SK-N-SH treated with all-trans-retinoic acid at 6 μM for 48 hours (cell line): ENCODE measurements around the gene DPYSL3.

Experiments
- ATAC-seq: fragments of 200-7000 bp; cut with Tn5 transposase; 3 replicates; pipeline ENCODE4 v1.9.1; 2020; ENCODE audit warnings: mild to moderate bottlenecking, moderate library complexity
- ARNTL ChIP-seq: fragments of 450-650 bp; formaldehyde crosslinking; IDR thresholded peaks from 2 replicates; pipeline ENCODE4 v1.5.0; 2020; ENCODE audit warnings: low read depth, mild to moderate bottlenecking, moderate library complexity, borderline replicate concordance
- BACH2 ChIP-seq: fragments of 250-450 bp; sonication (Bioruptor Pico); IDR thresholded peaks from 2 replicates; pipeline ENCODE4 v1.9.0; 2021; ENCODE audit warnings: mild to moderate bottlenecking, borderline replicate concordance
- CSDC2 ChIP-seq: fragments of 250-450 bp; sonication (Bioruptor Pico); IDR thresholded peaks from 2 replicates; pipeline ENCODE4 v1.5.0; 2020; ENCODE audit warnings: mild to moderate bottlenecking, moderate library complexity
- ESRRG ChIP-seq: fragments of 250-450 bp; sonication (Bioruptor Pico); IDR thresholded peaks from 2 replicates; pipeline ENCODE4 v1.6.1; 2021; ENCODE audit warnings: mild to moderate bottlenecking
- GLIS3 ChIP-seq: fragments of 250-450 bp; sonication (Bioruptor Pico); IDR thresholded peaks from 2 replicates; pipeline ENCODE4 v1.5.0; 2020; ENCODE audit warnings: mild to moderate bottlenecking, moderate library complexity
- ISL1 ChIP-seq: fragments of 250-450 bp; sonication (Bioruptor Pico); IDR thresholded peaks from 2 replicates; pipeline ENCODE4 v2.1.2; 2022; ENCODE audit warnings: mild to moderate bottlenecking, moderate library complexity
- OSR1 ChIP-seq: fragments of 250-450 bp; sonication (Bioruptor Pico); IDR thresholded peaks from 2 replicates; pipeline ENCODE4 v1.8.0; 2022; ENCODE audit warnings: moderate library complexity, mild to moderate bottlenecking, inconsistent platforms
- PPARA ChIP-seq: fragments of 250-450 bp; sonication (Bioruptor Pico); IDR thresholded peaks from 2 replicates; pipeline ENCODE4 v1.5.0; 2020; ENCODE audit warnings: mild to moderate bottlenecking, borderline replicate concordance
- RARB ChIP-seq: fragments of 250-450 bp; sonication (Bioruptor Pico); IDR thresholded peaks from 2 replicates; pipeline ENCODE4 v1.8.0; 2021; ENCODE audit warnings: mild to moderate bottlenecking, moderate library complexity
- SNAI2 ChIP-seq: fragments of 250-450 bp; sonication (Bioruptor Pico); IDR thresholded peaks from 2 replicates; pipeline ENCODE4 v1.5.0; 2020; ENCODE audit warnings: mild to moderate bottlenecking, moderate library complexity
- TCF4 ChIP-seq: fragments of 250-450 bp; sonication (Bioruptor Pico); IDR thresholded peaks from 2 replicates; pipeline ENCODE4 v1.8.0; 2021; ENCODE audit warnings: mild to moderate bottlenecking, moderate library complexity, borderline replicate concordance
- TOX ChIP-seq: fragments of 250-450 bp; sonication (Bioruptor Pico); IDR thresholded peaks from 2 replicates; pipeline ENCODE4 v1.8.0; 2021; ENCODE audit warnings: mild to moderate bottlenecking, moderate library complexity, borderline replicate concordance
- ZC3H10 ChIP-seq: fragments of 250-450 bp; sonication (Bioruptor Pico); IDR thresholded peaks from 2 replicates; pipeline ENCODE4 v1.5.1; 2021; ENCODE audit warnings: mild to moderate bottlenecking, moderate library complexity
- ZFP3 ChIP-seq: fragments of 250-450 bp; sonication (Bioruptor Pico); IDR thresholded peaks from 2 replicates; pipeline ENCODE4 v1.5.0; 2020; ENCODE audit warnings: mild to moderate bottlenecking, moderate library complexity
- ZFP30 ChIP-seq: fragments of 450-650 bp; formaldehyde crosslinking; IDR thresholded peaks from 2 replicates; pipeline ENCODE4 v1.5.0; 2022; ENCODE audit warnings: mild to moderate bottlenecking, moderate library complexity
- ZNF565 ChIP-seq: fragments of 450-650 bp; formaldehyde crosslinking; conservative IDR thresholded peaks from 2 replicates; pipeline ENCODE4 v1.5.0; 2020; ENCODE audit warnings: low read depth, mild to moderate bottlenecking, moderate library complexity
- ZNF70 ChIP-seq: fragments of 450-650 bp; formaldehyde crosslinking; IDR thresholded peaks from 2 replicates; pipeline ENCODE4 v1.5.0; 2020; ENCODE audit warnings: mild to moderate bottlenecking, moderate library complexity
- ZNF8 ChIP-seq: fragments of 450-650 bp; formaldehyde crosslinking; IDR thresholded peaks from 2 replicates; pipeline ENCODE4 v1.5.0; 2020; ENCODE audit warnings: mild to moderate bottlenecking, moderate library complexity
- TF ChIP-seq, protein P1 (sequence below): fragments of 250-450 bp; sonication (Bioruptor Pico); IDR thresholded peaks from 2 replicates; pipeline ENCODE4 v1.5.1; 2020; ENCODE audit warnings: low read depth, mild to moderate bottlenecking, moderate library complexity
- TF ChIP-seq, protein P2 (sequence below): fragments of 250-450 bp; sonication (Bioruptor Pico); IDR thresholded peaks from 2 replicates; pipeline ENCODE4 v1.8.0; 2021; ENCODE audit warnings: low read depth, mild to moderate bottlenecking, moderate library complexity, borderline replicate concordance
- TF ChIP-seq, protein P3 (sequence below): fragments of 250-450 bp; sonication (Bioruptor Pico); IDR thresholded peaks from 2 replicates; pipeline ENCODE4 v1.8.0; 2020; ENCODE audit warnings: mild to moderate bottlenecking, moderate library complexity, borderline replicate concordance
- TF ChIP-seq, protein P4 (sequence below): fragments of 250-450 bp; sonication (Bioruptor Pico); IDR thresholded peaks from 2 replicates; pipeline ENCODE4 v1.5.0; 2020; ENCODE audit warnings: mild to moderate bottlenecking, moderate library complexity
- TF ChIP-seq, protein P5 (sequence below): fragments of 250-450 bp; sonication (Bioruptor Pico); IDR thresholded peaks from 2 replicates; pipeline ENCODE4 v1.5.1; 2021; ENCODE audit warnings: mild to moderate bottlenecking, moderate library complexity

DPYSL3 gene

DNA sequence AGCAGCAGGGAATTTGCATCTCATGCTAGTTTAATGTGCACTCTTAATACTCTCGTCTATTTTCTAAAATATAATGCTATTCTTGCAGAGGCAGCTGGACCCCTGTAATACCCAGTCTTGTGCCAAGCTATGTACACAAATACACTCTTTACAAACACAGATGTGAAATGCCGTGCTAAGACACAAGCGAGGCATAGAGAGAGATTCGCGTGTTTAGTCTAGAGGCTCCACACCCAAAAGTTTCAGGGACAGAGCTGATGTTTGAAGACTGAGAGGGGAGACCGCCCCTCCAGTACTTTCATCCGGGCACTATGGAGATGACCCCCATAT lies 1.2 kb downstream of the DPYSL3 start:
- ATAC-seq = peak; percentile 3; the same call in 2 of the 3 replicates
- TF ChIP-seq ISL1 (CRISPR knock-in tag) (no peak), OSR1 (CRISPR knock-in tag) (no peak)
- TF ChIP-seq, all 23 proteins: peak for 0

DNA sequence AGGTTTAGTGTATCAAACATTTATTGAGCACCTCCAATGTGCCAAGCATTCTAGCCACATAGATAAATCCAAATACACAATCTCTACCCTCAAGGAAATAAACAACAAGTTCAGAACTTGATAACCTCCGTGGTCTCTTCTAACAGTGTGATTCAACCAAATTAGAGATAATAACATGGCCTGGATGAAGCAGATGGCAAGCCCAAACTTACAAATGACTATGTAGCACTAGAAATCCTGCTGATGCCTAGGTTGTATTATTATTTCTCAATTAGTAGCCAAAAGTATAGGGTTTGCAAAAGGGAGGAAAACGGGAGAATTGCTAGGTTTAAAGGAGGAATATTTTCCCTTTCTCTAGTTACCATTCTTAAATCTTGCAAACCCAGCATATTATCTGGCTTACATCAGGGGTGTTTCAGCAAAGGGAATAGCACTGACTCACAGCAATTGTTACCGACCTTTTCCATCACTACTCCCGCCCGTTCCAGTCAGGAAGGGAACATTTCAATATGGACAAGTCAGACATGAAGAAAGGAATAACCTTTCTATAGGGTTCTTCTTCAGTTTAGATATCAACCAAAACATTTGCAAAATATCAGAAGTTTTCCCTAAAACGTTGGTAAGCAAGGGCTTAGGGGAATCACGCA lies 2.3 kb downstream of the DPYSL3 start:
- TF ChIP-seq ZC3H10 (CRISPR knock-in tag) (no peak), ESRRG (CRISPR knock-in tag) (no peak), ZNF8 (no peak), ZFP3 (CRISPR knock-in tag) (no peak), TOX (no peak)
- peak; percentile 16 for ATAC-seq

DNA sequence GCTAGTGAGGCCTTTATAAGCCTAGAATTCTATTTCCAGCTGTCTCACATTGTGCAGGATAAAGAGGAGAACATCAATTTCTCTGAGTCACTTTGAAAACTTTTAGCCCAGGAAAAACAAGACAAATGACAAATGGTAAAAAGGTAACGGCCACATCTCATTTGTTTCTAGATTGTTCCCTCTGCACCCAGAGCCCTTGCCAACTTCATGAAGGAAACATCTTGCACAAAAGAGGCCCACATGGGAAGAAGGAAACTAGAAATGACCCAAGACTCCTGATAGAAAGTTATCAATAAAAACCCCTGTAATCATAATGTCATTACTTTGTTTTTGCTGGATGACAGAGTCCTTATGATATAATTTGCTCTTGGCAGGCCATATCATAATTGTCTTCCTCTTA lies 5.3 kb downstream of the DPYSL3 start:
- ATAC-seq = peak; percentile 15
- TF ChIP-seq, protein P1, sequence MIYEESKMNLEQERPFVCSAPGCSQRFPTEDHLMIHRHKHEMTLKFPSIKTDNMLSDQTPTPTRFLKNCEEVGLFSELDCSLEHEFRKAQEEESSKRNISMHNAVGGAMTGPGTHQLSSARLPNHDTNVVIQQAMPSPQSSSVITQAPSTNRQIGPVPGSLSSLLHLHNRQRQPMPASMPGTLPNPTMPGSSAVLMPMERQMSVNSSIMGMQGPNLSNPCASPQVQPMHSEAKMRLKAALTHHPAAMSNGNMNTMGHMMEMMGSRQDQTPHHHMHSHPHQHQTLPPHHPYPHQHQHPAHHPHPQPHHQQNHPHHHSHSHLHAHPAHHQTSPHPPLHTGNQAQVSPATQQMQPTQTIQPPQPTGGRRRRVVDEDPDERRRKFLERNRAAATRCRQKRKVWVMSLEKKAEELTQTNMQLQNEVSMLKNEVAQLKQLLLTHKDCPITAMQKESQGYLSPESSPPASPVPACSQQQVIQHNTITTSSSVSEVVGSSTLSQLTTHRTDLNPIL (CRISPR knock-in tag) = no peak
- TF ChIP-seq GLIS3 (CRISPR knock-in tag) (no peak), ZFP3 (CRISPR knock-in tag) (no peak), RARB (CRISPR knock-in tag) (no peak)
- TF ChIP-seq, protein P2, sequence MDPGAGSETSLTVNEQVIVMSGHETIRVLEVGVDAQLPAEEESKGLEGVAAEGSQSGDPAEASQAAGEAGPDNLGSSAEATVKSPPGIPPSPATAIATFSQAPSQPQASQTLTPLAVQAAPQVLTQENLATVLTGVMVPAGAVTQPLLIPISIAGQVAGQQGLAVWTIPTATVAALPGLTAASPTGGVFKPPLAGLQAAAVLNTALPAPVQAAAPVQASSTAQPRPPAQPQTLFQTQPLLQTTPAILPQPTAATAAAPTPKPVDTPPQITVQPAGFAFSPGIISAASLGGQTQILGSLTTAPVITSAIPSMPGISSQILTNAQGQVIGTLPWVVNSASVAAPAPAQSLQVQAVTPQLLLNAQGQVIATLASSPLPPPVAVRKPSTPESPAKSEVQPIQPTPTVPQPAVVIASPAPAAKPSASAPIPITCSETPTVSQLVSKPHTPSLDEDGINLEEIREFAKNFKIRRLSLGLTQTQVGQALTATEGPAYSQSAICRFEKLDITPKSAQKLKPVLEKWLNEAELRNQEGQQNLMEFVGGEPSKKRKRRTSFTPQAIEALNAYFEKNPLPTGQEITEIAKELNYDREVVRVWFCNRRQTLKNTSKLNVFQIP (CRISPR knock-in tag) = no peak
- TF ChIP-seq, all 23 proteins: peak for 0

DNA sequence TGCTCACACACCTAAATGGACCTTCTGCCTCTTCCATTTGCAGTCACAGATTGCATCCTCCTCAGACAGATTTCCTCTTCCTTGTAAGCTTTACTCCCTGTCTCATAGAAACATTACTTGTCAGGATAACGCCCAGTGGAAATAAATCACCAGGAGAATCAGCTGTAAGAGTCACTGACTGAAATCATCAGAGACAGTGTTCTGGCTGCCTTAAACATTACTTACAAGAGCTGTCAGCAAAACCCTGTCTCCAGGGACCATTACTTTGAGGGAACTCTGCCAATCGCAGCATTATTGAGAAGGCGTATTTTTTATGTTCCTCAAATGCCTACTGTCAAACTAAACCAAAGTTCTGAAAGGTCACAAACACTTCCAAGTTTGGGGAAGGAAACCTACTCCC lies 5.9 kb downstream of the DPYSL3 start:
- TF ChIP-seq ZFP3 (CRISPR knock-in tag) (peak; percentile 90), ZFP30 (CRISPR knock-in tag) (no peak), ESRRG (CRISPR knock-in tag) (no peak), CSDC2 (CRISPR knock-in tag) (no peak), ZNF565 (CRISPR knock-in tag) (no peak), ARNTL (CRISPR knock-in tag) (no peak), ZC3H10 (CRISPR knock-in tag) (no peak; the same call in none of the 2 replicates), ZNF8 (no peak), PPARA (CRISPR knock-in tag) (no peak), BACH2 (CRISPR knock-in tag) (no peak), GLIS3 (CRISPR knock-in tag) (peak; percentile 66; the same call in 1 of the 2 replicates), RARB (CRISPR knock-in tag) (0 out of 2 replicates have a peak, but pooled peaks have one; percentile 24), ISL1 (CRISPR knock-in tag) (peak; percentile 99), ZNF70 (no peak), OSR1 (CRISPR knock-in tag) (no peak), TCF4 (CRISPR knock-in tag) (no peak), TOX (peak; percentile 86), SNAI2 (CRISPR knock-in tag) (no peak)
- TF ChIP-seq, protein P3, sequence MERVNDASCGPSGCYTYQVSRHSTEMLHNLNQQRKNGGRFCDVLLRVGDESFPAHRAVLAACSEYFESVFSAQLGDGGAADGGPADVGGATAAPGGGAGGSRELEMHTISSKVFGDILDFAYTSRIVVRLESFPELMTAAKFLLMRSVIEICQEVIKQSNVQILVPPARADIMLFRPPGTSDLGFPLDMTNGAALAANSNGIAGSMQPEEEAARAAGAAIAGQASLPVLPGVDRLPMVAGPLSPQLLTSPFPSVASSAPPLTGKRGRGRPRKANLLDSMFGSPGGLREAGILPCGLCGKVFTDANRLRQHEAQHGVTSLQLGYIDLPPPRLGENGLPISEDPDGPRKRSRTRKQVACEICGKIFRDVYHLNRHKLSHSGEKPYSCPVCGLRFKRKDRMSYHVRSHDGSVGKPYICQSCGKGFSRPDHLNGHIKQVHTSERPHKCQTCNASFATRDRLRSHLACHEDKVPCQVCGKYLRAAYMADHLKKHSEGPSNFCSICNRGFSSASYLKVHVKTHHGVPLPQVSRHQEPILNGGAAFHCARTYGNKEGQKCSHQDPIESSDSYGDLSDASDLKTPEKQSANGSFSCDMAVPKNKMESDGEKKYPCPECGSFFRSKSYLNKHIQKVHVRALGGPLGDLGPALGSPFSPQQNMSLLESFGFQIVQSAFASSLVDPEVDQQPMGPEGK (CRISPR knock-in tag) = no peak
- TF ChIP-seq, protein P4, sequence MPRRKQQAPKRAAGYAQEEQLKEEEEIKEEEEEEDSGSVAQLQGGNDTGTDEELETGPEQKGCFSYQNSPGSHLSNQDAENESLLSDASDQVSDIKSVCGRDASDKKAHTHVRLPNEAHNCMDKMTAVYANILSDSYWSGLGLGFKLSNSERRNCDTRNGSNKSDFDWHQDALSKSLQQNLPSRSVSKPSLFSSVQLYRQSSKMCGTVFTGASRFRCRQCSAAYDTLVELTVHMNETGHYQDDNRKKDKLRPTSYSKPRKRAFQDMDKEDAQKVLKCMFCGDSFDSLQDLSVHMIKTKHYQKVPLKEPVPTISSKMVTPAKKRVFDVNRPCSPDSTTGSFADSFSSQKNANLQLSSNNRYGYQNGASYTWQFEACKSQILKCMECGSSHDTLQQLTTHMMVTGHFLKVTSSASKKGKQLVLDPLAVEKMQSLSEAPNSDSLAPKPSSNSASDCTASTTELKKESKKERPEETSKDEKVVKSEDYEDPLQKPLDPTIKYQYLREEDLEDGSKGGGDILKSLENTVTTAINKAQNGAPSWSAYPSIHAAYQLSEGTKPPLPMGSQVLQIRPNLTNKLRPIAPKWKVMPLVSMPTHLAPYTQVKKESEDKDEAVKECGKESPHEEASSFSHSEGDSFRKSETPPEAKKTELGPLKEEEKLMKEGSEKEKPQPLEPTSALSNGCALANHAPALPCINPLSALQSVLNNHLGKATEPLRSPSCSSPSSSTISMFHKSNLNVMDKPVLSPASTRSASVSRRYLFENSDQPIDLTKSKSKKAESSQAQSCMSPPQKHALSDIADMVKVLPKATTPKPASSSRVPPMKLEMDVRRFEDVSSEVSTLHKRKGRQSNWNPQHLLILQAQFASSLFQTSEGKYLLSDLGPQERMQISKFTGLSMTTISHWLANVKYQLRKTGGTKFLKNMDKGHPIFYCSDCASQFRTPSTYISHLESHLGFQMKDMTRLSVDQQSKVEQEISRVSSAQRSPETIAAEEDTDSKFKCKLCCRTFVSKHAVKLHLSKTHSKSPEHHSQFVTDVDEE = no peak; the same call in 1 of the 2 replicates
- TF ChIP-seq, protein P1 (CRISPR knock-in tag) = peak; percentile 85
- TF ChIP-seq, protein P2 (CRISPR knock-in tag) = 0 out of 2 replicates have a peak, but pooled peaks have one; percentile 59
- TF ChIP-seq, protein P5, sequence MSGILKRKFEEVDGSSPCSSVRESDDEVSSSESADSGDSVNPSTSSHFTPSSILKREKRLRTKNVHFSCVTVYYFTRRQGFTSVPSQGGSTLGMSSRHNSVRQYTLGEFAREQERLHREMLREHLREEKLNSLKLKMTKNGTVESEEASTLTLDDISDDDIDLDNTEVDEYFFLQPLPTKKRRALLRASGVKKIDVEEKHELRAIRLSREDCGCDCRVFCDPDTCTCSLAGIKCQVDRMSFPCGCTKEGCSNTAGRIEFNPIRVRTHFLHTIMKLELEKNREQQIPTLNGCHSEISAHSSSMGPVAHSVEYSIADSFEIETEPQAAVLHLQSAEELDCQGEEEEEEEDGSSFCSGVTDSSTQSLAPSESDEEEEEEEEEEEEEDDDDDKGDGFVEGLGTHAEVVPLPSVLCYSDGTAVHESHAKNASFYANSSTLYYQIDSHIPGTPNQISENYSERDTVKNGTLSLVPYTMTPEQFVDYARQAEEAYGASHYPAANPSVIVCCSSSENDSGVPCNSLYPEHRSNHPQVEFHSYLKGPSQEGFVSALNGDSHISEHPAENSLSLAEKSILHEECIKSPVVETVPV (CRISPR knock-in tag) = no peak
- ATAC-seq = peak; percentile 66
